Measurements from ENCODE around the gene GPR119.
"Not testable (repeated sequence)": the region's sequence is repeated elsewhere in the genome, so short reads cannot be mapped to it uniquely, and the experiment has no call there.

The GPR119 gene

GRCh38 chrX:130339408-130340222, 45.9 kb downstream of the GPR119 start, which contains the start of gene SLC25A14:
Gene SLC25A14, plus strand, starts transcription at chrX:130339919. Its CDS starts 360 bp downstream, at chrX:130340279.
- peak; percentile 74 for DNase-seq (ENCODE audit: low read depth)

DNA sequence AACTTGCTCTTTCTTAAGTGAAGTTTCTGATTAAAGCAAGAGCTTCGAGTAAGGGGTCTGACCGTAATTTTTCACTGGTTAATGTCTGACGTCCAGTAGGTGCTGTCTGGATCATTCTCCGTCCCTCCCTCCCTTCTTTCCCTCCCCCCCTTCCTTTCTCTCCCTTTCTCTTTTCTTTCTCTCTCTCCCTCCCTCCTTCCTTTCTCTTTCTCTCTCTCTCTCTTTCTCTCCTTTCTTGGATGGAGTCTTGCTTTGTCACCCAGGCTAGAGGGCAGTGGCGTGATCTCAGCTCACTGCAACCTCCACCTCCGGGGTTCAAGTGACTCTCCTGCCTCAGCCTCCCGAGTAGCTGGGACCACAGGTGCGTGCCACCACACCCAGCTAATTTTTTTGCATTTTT, 46.6 kb downstream of the GPR119 start:
- not testable (repeated sequence) for DNase-seq (ENCODE audit: low read depth)

- no peak for DNase-seq (ENCODE audit: low read depth)
Measured at GRCh38 chrX:130336531-130336930, 48.9 kb downstream of the GPR119 start.

All from amniotic epithelial cell (primary cell).